GM21526 (cell line): ENCODE data around the gene DIO3.

Experiments
- ATAC-seq: cut with Tn5 transposase; IDR thresholded peaks from one replicate; pipeline ENCODE4 v1.9.1; 2021; ENCODE audit warnings: moderate library complexity; ENCODE audit not compliant: unreplicated experiment, low FRiP score

Gene DIO3

DNA sequence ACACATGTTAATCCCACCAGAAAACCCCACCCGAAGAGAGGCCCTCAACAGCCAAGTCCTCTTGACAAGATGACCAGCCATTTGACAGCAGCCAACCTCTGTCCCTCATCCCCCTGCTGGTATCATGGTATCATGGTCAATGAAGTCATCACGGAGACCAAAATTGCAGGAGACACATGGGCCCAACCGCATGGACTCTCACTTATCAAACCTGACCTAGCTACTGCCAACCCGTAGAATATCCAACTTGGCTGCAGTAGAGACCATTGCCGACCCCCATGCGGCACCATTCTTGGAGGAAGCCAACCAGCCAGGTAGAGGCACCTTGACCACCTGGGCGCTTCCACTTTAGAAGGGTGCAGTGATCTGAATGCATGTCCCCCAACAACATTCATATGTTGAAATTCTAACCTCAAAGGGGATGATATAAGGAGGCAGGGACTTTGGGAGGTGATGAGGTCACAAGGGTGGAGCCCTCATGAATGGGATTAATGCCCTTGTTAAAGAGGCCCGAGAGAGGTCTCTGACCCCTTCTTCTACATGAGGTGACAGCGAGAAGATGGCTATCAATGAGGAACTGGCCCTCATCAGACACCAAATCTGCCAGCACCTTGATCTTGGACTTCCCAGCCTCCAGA is 33.3 kb downstream of the DIO3 start:
- no peak for ATAC-seq

DNA sequence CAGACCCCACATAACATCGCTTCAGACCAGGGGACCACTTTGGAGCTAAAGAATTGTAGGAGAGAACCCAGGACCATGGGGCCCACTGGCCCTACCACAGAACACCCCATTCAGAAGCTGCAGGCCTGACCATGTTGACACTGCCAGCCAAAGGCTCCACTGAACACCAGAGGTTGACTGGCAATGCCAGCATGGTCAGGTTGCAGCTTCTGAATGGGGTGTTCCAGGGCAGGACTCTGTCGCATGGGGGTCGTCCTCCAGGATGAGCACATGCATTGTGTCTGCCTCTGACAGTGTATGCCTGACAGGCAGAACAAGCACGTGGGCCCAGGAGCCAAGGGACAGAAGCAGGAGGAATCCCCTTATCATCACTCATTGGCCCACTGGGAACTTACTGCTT is 34.1 kb downstream of the DIO3 start:
- no peak for ATAC-seq

GRCh38 chr14:101595887-101596721 is 34.8 kb downstream of the DIO3 start:
- no peak for ATAC-seq

- ATAC-seq = no peak
Measured at GRCh38 chr14:101596742-101597141, 35.4 kb downstream of the DIO3 start.

DNA sequence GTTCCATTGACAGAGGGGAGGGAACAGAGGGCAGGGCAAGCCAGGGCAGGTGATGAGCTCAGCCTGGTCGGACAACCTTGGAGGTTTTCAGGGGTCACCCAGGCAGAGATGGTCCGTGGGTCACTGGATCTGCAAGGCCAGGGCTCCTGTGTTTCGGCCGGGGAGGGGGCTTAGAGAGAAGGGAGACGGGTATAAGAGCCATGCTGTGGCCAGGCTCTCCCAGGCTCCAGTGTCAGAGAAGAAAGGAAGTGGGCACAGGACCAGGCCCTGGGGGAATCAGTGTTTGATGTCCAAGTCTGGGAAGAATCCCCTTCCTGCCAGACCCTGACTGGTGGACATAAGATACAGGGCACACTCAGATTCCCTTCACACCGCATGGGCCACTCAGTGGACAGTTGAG is 36.9 kb downstream of the DIO3 start:
- ATAC-seq = no peak

GRCh38 chr14:101598571-101599233 is 37.4 kb downstream of the DIO3 start:
- no peak for ATAC-seq

- ATAC-seq = no peak
Measured at GRCh38 chr14:101599234-101599885, 38.1 kb downstream of the DIO3 start.

DNA sequence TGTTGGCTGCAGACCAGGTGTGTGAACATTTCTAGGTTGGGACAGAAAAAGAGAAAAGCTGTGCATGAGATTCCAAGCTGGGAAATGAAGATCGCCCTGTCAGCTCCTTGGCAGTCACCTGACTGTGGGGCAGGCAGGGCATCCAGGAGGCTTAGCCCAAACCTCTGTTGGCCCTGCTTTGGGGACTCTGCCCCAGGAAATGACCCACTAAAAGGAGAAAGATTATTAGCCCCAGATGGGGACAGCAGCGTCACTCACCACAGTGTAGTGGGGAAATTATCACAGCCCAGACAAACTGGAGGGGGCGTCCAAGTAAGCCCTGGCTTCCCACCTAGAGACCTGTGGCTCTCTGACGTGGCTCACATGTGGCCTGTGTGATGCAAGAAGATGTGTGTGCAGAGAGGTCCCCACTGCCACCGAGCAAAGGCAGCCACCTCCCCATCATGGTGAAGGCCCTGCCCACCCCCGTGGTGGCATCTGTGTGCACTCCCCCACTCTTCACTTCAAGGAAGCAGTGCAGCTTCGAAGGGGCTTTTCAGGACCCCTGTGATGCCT is 39.1 kb downstream of the DIO3 start:
- no peak for ATAC-seq

DNA sequence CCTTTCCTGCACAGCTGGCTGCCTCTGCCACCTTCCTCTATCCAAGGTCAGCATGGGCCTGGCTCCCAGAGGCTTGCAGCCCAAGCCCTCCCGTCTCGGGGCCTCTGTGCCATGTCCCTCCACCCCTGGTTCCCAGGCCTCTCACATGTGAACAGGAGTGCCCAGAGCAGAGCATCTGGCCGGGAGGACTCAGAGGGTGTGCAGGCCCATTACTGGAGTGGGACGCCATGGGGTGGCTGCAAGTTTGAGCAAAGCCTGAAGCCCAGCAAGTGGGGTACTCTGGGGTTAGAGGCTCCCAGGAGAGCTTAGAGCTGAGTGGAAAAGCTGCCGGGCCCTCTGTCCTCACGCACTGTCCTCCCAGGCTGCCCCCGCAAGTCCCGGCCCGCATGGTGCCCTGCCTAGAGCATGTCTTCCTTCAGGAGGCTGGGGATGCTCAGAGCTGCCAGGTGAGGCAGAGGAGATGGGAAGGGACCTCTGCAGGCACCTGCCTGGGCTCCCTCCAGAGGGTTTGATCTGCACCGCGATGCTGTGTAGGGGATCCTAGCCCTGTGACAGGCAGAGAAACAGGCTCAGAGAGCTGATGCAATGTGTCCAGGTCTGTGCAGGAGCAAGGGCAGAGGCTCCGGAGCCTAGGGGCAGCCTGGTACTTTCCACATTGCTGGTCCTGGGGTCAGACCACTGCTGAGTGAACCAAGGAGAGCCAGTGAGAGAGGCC is 39.8 kb downstream of the DIO3 start:
- ATAC-seq = no peak

DNA sequence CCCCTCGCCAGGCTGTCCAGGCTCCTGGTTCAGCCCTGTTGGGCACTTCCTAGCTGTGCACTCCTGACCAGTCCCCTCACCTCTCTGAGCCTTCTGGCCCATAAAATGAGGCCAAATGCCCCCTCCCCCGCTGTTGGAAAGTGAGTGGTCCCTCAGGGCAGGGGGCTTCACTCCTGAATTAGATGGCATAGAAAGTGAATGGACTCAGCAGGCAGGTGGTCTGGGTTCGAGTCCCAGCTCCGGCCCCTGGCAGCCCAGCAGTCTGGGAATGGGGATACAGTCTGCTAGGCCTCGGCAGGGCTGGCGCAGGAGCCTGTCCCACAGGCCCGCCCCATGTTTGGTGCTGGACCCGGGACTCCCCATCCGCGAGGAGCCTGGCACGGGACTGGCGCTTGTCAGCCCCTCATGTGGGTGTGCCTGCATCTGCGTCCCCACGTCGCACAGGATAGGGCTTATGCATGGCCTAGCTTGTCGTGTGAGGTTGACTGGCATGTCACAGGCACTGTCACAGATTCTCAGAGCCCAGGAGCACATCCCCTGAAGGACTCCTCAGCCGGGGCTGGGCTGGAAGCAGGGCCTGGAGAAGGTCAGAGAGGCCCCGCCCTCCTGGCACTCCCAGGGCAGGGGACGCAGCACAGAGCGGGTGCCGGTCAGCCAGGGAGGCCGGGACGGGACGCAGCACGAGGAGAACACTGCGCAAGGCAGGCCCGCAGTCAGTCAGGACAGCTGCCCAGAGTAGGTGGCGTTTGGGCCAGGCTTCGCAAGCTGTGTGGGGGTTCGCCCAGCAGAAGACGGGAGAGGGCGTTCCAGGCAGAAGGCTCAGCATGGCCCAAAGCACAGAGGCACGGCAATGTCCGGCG is 40.5 kb downstream of the DIO3 start:
- ATAC-seq = no peak

DNA sequence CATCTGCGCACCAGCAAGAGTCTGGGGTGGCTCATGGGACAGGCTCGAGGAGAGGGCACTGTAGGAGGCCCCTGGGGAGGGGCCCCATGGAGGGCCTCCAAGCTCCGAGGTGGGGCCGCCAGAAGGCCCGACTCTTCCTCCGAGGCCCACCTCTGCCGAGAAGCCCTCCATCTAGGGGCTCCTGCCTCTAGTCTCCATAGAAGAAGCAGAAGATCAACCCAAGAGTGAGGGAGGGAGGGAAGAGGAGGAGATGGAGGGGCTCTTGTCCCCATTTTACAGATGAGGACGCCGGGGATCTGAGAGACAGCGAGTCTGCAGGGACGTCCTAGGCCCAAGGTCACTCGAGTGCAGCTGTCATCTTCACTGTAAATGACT is 41.2 kb downstream of the DIO3 start:
- ATAC-seq = no peak

DNA sequence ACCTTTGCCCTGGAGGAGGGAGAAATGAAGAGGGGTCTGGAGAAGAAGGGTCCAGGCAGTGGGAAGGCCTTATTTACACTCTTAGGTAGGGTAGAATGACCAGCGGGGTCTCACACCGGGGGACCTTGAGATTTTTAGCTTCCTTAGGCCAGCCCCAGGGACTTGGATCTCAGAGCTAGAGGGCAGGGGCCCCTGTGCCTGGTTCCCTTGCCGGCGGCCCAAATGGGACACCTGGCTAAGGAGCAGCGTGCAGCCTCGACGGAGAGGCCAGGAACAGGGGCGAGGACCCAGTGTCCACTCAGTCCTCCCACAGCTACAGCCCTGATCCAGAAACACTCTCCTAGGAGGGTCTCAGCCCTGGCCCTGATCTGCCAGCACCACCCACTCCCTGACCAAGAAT is 41.8 kb downstream of the DIO3 start:
- ATAC-seq = no peak

GRCh38 chr14:101604228-101604934 is 43.1 kb downstream of the DIO3 start:
- ATAC-seq = no peak

DNA sequence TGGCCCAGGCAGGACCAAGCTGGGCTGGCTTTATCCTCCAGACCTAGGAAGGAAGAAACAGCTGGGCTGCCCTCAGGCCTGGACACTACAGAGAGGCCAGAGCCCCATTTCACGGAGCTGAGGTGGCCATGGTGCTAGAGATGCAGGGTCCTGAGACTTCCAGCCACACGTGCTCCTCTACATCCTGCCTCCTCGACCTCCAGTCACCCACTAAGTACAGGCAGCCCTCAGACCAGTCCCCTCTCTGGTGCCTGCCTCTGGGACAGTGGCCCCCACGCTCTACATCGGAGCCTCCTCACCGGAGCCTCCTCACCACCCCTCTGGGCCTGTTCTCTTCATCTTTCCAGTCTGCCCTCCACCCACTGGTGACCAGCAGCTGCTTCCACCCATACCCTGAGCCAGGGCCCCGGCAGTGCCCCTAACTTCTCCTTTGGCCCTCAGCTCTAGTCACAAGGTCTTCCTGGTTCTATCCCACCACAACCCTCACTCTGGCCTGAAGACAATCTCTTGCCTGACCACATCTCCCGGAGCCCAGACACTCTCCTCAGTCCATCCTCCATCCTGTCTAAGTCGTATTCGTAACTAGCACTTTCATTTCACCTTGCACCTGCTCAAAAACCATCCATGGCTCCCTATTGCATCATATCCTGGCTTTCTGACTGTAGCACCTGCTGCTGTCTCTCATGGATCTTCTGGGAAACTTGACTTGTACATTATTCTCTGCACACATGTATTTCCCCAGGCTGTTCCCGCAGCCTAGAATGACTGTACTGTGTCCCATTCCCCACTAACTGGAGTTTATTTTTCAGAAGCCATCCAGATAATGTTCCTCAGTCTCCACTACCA is 43.9 kb downstream of the DIO3 start:
- ATAC-seq = no peak

DNA sequence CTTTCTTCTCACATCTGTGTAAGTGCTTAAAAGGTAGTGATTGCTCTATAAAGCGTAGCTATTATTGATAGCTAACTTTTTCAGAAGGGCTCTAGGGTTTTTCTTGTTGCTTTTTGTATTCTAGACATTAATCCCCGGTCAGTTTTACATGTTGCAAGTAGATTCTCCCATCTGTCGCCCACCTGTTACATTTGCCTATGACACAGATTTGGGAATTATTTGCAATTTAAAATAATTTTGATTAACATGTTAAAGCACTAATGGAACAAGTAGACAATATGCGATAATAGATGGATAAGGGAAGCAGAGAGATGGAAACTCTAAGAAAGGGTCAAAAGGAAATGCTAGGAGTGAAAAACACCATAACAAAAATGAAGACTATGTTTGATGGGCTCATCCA is 44.5 kb downstream of the DIO3 start:
- no peak for ATAC-seq
